Mucosa of gallbladder (tissue), 1 donor: ENCODE data around the gene CYB5R4. TPM values are rescaled to one million over a fixed set of nuclear protein-coding genes. Genes with fewer than 3 reads are reported as not detected.

ENCODE experiments used
- DNase-seq: peaks from one replicate; pipeline ENCODE4 v3.0.0-alpha.2; 2020; ENCODE audit warnings: low spot score
- total RNA-seq: library from RNA; stranded (reverse); gene quantifications from one replicate; pipeline ENCODE4 v1.2.1, GENCODE V29; 2021
- donor health status: DM: no; HTN: no; CAD: no.

The CYB5R4 gene, protein sequence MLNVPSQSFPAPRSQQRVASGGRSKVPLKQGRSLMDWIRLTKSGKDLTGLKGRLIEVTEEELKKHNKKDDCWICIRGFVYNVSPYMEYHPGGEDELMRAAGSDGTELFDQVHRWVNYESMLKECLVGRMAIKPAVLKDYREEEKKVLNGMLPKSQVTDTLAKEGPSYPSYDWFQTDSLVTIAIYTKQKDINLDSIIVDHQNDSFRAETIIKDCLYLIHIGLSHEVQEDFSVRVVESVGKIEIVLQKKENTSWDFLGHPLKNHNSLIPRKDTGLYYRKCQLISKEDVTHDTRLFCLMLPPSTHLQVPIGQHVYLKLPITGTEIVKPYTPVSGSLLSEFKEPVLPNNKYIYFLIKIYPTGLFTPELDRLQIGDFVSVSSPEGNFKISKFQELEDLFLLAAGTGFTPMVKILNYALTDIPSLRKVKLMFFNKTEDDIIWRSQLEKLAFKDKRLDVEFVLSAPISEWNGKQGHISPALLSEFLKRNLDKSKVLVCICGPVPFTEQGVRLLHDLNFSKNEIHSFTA
- 11.9 TPM for total RNA-seq

DNA sequence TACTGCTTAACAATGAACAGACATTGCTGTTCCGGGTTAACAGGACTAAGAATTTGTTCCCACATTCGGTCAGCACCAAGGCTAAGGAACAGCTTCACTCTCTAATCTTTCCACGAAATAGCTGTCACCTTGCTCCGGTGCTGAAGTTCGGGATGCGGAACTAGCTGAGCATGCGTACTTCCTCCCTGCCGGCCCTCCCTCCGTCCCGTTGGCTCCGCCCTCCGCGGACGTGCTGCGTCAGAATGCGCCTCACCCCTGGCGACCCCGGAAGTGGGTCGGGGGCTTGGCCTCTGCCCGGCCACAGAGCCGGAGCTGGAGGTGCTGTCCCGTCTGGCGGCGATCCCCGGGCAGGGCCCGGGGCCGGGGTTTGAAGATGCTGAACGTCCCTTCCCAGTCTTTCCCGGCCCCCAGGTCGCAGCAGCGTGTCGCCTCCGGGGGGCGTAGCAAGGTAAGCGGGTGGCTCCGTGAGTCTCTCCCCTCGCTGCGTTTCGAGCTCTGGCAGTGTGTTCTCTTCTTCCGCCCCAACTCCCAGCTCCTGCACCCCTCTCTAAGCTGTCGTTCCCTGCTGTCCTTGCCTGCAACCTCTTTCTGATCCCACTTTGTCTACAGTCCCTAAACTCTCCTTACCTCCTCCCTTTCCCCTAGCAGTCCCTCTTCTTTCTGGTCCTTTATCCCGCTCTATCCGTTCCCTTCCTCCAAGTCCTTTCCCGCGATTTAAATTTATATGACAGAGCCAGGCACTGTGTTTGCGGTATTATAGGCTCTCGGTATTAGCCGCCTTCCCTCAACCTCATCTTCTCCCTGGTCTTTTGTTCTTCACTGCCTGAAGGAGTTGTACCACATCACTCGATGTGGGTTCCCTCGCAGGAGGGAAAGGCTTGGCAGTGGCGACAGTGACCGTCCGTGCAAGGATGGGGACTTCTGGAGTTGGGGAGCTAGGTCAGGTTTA lies at the start of gene CYB5R4:
Gene CYB5R4, plus strand, starts transcription at position 280 of the 949 bp plus-strand sequence. Its CDS starts 94 bp downstream, at position 374.
- peak; percentile 96 for DNase-seq

DNA sequence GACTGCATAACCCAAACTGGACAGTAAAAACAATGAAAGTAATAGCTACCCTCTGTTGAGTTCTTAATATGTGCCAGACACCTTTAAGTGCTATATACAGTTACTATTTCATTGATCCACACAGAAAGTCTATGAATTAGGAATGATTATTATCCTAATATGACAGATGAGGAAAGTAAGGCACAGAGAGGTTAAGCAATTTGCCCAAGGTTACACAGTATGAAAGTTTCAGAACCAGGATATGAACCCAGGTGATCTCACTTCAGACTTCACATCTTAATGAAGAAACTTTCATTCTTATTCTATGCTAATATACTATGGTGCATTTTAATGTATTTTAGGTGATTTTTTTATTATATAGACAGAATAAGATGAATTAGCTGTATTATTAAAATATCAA lies 46.9 kb upstream of the CYB5R4 start:
- no peak for DNase-seq

DNA sequence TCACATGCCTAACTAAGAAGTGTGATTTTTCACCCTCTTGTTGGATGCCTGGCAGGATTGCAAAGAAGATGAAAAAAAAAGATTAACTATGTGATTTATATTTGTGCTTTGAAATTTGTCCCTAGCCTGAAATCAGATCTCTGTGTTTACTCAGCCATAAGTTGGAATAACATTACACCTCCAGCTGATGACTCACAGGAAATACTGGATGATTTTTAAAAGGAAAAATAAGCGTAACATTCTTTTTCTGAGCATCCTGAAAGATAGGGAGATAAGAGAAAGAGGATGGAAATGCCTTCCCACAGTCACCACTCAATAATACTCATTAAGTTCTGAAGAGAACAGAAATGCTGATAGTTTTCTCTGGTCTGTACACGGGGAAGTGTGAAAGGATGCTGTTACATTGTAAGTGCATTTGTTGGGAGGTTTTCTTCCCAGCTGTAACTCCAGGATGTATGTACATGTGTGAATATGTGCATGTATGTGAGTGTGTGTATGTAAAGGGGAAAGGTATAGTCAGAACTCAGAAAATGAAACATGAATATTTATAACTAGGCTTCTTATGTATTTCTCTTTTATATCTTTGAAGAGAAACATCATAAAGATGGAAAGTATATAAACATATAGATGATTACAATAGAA lies 43.7 kb upstream of the CYB5R4 start:
- DNase-seq: no peak

DNA sequence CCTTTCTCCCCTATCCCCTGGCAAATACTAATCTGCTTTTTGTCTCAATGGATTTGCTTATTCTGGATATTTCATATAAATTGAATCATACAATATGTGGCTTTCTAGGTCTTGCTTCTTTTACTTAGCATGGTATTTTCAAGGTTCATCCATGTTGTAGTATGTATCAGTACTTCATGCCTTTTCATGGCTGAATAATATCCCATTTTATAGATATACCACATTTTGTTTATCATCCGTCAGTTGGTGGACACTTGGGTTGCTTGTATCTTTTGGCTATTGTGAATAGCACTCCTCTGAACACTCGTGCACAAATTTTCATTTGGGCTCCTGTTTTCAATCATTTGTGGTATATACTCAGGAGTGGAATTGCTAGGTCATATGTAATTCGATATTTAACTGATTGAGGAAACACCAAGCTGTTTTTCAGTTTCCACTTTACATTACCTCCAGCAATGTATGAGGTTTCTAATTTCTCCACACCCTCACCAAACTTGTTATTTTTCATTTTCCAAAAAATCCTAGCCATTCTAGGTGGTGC lies 36.8 kb upstream of the CYB5R4 start:
- DNase-seq: no peak

DNA sequence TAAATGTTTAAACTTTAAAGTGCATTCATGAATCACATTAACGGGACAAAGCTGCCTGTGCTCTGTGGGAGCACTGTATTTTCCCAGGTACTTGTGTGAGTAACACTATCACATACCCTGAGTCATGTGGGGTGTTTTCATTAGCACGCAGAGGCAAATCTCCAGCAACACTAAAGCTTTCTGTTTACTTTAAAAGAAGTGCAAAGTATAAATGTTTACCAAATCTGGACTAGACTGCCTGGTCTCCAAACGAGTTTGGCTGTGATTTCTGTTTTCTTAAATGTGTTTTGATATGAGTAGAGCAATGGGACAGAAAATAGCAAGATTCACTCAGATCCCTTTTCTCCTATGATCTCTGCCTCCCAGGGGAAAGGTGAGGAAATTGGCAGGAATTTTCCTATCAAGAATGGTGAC lies 35.1 kb upstream of the CYB5R4 start:
- no peak for DNase-seq

DNA sequence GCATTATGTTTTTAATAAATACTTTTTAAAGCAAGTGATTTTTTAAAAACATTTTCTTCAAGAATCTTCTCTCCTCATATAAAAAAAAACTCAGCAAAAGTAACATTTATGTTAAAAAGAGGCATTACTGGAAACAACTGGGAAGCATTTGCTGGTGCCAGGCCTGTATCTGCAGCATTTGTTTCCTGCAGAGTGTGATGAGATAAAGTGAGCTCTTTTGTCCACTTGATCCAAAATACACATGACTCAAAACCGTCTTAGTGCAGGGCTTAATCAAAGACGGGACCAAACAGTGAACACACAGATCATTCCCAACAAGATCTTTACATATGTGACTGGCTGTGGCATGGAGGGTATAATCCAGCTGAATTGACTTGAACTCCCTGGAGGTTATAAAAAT lies 34.7 kb upstream of the CYB5R4 start:
- no peak for DNase-seq

DNA sequence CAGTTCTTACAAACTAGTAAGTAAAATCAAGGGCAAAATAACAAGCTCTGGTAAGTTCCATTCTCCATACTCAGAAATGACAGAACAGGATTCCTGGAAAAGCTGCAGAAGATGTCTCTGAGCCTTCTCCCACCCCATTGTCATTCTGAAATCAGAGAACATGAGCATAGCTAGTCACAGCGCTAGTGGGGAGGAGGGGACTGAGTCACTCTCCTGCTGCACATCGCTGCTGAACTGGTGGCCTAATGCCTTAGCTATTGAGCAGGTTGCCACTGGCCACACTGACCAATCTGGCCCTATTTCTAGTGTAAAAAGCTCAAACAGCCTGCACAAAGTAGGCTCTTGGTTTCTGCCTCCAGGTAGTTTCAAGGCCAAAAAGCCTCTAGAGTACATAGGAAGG lies 32.4 kb upstream of the CYB5R4 start:
- DNase-seq: no peak

DNA sequence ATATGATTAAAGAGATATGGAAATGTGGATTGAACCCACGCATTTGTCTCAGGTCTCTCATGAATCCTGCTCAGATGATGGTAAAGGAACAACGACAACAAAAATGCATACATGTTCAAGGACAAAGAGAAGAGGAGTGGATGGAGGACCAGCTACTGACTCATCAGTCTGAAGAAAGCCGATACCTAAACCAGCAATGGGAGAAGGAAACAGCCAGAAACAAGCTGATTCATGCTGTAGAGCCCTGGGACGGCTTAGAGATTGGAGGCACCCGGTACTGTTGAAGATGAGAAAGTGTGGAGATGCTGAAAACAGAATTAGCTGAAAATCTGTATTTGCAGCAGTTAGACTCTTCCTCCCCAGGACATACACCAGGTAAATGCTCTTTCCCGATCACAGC lies 20.8 kb upstream of the CYB5R4 start:
- no peak for DNase-seq

DNA sequence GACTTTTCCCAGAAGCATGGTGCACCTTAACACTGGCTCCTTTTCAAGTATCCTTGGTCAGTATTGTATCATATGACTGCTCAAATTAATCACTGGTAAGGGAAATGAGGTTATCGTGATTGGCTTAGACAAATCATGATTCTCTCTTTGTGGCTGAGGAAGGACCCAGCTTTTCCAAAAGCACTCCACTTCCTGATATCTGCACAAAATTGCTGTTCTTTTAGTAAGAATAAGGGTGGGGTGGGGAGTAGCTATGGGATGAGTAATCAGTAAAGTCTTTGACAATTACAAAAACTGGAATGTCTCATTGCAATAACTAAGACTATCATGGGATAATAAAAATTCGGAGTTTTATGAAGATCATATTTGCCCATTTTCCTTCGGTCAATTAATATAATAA lies 15.3 kb upstream of the CYB5R4 start:
- no peak for DNase-seq

DNA sequence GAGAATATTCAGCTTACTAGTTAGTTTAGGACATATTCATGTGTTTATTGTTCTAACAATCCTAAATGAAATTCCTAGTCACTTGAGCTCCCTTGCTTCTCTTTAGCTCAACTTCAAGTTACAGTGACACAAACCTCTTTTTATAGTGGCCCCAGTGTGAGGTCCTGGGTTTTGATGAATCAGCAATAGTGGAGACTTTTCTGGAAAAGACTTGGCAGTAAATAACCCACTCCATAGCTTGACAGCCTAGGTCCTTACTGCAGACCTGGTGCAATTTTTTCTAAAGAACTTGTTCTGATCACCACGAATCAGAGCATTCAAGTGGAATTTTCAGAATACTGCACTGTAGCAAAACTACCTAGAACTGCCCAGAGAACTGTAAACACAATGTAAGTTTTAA lies 13.2 kb upstream of the CYB5R4 start:
- no peak for DNase-seq

DNA sequence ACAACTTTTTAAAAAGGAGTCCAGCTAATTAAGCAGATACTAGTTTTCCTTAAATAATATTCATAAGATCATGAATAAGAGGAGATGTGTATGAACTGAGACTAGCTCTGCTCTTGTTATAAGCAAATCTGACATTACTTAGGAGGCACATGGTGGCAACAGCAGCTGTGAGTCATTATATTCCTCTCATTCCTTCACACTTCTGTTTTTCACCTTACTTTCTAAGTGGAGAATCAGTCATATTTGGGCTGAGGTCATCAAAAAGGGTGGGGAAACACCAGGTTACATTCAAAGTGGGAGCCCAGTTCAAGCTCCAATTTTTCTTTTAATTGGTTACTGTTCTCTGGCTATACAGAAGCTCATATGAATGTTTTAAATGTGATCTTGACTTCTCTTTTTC lies 12.3 kb upstream of the CYB5R4 start:
- DNase-seq: no peak

DNA sequence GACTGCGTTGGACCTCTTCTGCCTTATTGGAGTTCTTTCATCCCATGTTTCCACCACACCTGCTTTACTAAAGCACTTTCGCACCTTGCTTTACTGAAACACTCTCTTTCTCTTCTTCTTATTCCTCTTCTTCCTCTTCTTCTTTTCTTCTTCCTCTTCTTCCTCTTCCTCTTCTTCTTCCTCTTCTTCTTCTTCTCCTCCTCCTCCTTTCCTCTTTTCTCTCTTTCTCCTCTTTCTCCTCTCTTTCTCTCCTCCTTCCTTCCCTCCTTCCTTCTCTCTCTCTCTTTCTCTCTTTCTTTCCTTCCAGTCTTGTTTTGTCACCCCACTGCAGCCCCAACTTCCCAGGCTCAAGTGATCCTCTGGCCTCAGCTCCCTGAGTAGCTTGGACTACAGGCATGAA lies 10.4 kb upstream of the CYB5R4 start:
- DNase-seq: no peak

DNA sequence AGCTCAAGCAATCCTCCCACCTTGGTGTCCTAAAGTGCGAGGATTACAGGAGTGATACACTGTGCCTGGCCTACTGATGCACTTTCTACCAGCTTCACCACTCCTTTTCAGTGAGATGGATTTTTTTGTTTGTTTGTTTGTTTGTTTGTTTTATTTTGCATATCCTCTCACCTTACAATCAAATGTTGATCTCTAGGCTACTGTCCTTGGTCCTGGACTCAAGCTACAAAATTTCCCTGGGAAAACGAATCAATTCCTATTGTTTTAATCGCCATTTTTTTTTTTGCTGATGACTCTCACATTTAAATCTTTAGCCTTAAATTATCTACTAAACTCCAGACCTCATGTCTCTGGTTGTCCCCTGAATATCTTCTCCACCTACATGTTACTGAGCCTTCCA lies 9.9 kb upstream of the CYB5R4 start:
- DNase-seq: no peak

DNA sequence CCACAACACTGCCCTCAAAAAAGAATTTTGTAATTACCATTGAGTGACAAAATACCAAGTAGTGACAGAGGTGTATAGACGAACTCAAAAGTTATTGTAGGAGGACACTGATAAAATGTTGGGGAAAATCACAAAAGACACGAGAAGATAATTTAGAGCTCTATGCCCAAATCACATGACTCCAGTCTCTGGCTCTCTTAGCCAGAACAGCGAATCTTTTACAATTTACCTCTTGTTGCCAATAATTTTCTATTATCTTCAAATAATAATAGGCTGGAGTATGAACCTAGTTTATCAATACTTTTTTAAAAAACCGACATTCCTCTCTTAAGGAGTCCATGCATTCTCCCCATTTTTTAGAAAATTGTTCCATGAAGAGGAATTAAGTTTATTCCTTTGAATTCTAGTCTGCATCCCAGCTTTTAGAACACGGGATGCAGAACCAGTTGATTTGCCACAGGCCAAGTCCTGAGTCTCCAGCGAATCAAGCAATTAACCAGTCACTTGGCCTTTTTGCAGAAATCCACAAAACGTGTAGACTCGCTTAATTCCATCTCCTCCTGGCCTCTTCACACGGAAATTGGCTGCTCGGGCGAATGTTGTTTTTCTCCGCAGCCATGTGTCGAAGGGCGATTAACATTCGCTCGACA lies 6.8 kb upstream of the CYB5R4 start:
- DNase-seq: no peak

DNA sequence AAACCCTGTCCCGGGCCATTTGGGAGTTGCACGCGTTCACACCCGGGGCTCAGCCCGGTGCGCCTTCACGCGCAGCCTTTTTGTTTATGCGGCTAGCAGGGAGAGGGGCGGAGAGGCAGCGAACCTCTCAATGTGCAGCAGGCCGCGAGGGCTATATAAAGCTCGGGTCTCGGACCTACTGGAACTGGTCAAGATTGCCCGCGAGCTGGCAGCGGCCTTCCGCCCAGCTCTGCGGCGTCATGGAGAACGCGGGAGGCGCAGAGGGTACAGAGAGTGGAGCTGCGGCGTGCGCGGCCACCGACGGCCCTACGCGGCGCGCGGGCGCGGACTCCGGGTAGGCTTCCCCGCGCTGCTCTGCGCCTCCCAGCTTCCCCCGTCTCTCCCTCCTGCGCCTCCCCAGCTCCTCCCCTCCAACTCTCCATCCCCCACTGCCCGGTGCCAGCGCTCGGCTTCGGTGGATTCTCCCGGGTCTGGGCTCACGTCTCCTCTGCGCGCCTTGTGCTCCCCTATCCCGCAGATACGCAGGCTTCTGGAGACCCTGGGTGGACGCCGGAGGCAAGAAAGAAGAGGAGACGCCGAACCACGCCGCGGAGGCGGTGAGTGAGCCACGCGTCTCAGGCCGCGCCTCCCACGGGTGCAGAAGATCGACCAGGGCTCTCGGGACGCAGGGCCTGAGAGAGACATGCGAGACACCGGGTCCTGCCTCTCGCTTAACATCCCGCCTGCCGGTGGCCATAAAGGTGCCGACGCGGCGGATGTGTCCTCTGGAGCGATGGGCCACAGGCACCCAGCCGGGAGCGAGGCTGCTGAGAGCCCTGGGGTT lies 6.1 kb upstream of the CYB5R4 start, which contains the start of gene RIPPLY2:
Gene RIPPLY2, plus strand, starts transcription at position 183 of the 823 bp plus-strand sequence. Its CDS starts 57 bp downstream, at position 240.
- no peak for DNase-seq

DNA sequence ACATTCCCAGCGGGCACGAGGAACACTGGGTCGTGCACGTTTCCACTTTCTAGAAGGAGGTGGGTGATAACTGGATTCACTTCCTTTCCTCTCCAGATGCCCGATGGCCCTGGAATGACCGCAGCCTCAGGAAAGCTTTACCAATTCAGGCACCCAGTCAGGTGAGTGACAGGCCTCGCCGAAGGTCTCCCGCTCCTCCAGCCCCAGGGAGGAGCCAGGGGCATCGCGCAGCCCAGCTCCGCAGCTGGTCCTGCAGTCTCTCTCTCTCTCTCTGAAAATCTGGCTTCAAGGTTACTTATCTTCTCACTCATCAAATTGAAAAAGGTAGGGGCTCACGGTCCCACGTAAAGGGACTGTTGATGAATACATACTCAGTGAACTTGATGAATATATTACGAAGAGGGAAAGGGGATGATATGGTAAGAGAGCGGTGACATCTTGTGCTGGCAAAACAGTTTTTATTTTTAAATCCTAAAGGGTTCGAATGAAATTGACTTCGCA lies 5.4 kb upstream of the CYB5R4 start:
- DNase-seq: no peak

DNA sequence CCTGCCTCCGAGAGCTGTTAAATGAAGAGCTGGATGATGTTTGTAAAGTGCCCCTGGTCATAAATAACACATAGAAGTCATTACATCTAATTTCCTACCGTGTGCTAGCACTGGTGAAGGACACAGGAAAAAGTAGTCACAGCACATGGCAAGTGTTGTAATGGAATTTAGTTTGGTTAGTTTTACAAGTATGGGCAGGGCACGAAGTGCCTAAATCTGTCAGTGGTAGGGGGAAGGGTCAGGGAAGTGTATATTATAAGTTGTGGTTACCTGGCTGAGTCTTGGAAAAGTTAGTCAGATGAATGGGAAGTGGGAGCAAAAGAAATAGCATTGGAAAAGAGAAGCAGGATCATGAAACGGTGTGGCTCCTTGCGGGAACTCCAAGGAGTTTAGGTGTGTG lies 4.7 kb upstream of the CYB5R4 start:
- no peak for DNase-seq

DNA sequence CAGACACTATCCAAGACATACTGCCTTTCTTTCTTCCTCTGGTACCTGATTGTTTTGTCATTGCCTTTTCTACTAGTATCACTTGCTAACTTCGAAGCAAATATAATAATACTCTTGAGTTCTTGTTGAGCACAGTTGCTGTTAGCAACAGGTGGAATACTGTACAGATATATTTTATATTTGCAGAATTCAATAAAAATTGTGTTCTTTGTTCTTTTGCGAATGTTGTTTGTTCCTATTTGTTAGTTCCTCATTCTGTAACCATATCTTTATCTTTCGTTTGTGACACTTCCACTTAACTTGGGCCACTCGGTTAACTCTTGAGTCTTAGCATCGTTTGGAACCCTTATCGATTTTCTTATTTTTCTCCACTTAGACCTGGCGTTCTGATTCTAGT lies 868 bp downstream of the CYB5R4 start:
- DNase-seq: no peak

DNA sequence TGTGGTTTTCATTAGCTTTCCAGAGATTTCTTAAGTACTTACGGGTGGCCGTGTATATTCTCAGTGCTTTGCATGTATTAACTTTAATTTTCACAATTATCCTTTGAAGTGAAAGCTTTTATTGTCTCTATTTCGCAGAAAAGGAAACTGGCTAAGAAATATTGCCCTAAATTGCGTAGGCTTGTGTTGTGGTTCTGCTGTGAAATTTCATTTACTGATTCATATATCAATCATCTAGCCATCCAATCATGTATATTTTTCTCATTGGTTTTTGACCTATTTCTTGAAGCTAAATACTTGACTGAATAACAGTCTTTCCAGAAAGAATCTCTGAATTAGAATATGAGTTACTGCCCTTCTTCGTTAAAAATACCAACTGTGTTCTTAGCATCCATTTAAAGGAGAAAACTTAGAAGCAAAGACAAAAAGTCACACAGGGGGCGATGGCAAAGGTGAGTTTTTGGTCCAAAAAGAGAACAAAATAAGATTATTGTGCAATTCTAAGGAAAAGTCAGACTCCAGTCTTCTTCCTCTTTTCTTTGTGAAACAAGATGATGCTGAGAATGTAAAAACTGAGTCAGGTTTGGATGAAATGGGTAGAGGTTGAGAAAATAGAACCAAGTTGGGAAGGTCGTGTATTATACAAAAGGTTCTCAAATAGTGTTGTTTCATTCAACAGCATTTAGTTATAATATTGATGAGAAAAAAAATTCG lies 1.4 kb downstream of the CYB5R4 start:
- DNase-seq: no peak
